Measurements from ENCODE around the gene ST7. TPM values are rescaled to one million over a fixed set of nuclear protein-coding genes. Genes with fewer than 3 reads are reported as not detected.

Gene ST7
- total RNA-seq, 2 experiments from 2014 or later = 5.7 to 6.2 TPM

DNA sequence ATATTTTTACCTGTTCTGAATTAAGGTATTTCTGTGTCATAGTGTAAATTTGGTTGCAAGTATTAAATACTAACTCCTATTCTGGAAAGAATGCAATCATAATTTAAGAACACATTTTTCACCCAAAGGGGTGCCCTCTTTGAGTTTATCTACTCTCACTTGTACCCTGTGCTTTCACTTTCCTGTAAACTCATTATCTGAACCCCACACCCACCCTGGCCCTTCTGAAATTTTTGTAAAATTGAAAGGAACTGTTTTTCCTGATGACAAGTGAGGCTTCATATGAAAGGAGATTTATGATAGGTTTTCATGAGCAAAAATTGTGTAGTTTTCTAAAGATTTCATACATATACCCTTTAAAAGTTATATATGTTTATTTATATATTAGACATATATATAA lies 235.1 kb downstream of the ST7 start:
- no peaks in the 10 kb centered on the region for H3K27me3 Mint-ChIP-seq
- no peaks in the 10 kb centered on the region for H3K4me1 Mint-ChIP-seq (ENCODE audit: low read depth)
- ChIA-PET CTCF (no interaction called here), POLR2A (no interaction called here)
- H3K36me3 Mint-ChIP-seq = peaks cover 6% of the 10 kb centered on the region
- H3K9me3 Mint-ChIP-seq = no peaks in the 10 kb centered on the region
- intact Hi-C loops (cut with micrococcal nuclease) = no loop called here
- no peak overlapping the region for H3K27ac Mint-ChIP-seq
- H3K4me3 Mint-ChIP-seq = no peak overlapping the region
- DNase-seq = no peak

DNA sequence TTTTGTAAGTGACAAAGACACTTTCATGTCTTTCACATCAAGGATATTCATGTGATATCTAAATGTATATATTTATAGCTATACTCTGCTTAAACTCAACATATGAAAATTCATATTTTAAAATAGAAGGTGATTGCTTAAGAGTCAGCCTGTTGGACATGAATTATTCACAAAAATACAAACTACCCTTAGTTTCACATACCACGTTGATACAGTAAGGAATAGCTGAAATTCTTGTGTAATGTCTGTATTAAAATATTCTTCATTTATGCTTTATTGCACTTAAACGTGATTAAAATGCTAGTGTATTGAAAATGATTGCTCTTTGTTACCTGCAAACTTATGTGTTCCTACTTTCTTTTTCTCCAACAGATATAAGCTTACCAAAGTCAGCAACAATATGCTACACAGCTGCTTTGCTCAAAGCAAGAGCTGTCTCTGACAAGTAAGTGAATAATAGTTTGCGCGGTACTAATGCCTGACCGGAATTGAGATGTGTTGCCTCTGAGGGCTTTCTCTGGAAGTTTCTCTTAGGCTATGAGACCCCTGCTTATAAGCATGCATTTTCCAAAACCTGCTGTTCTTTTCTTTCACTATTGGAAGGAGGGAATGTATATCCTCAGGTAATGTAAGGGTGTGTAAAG lies 235.8 kb downstream of the ST7 start:
- no peak overlapping the region for H3K4me3 Mint-ChIP-seq
- no peaks in the 10 kb centered on the region for H3K4me1 Mint-ChIP-seq (ENCODE audit: low read depth)
- CTCF ChIA-PET = no interaction called here
- DNase-seq = no peak
- H3K27me3 Mint-ChIP-seq = no peaks in the 10 kb centered on the region
- H3K9me3 Mint-ChIP-seq = no peaks in the 10 kb centered on the region
- H3K36me3 Mint-ChIP-seq = peaks cover 4% of the 10 kb centered on the region
- no peak overlapping the region for H3K27ac Mint-ChIP-seq
- intact Hi-C loops (cut with micrococcal nuclease) = no loop called here
- POLR2A ChIA-PET = no interaction called here

- Mint-ChIP-seq H3K27me3 (no peaks in the 10 kb centered on the region), H3K9me3 (no peaks in the 10 kb centered on the region), H3K36me3 (peaks cover 4% of the 10 kb centered on the region), H3K4me1 (ENCODE audit: low read depth) (no peaks in the 10 kb centered on the region), H3K4me3 (no peak overlapping the region), H3K27ac (no peak overlapping the region)
- DNase-seq = no peak
- ChIA-PET POLR2A (no interaction called here), CTCF (no interaction called here)
- intact Hi-C loops (cut with micrococcal nuclease) = no loop called here
Observed at GRCh38 chr7:117190104-117190503, 236.8 kb downstream of the ST7 start.

- no peak overlapping the region for H3K27ac Mint-ChIP-seq
- CTCF ChIA-PET = no interaction called here
- no peak for DNase-seq
- no peaks in the 10 kb centered on the region for H3K9me3 Mint-ChIP-seq
- POLR2A ChIA-PET = no interaction called here
- no peaks in the 10 kb centered on the region for H3K4me1 Mint-ChIP-seq (ENCODE audit: low read depth)
- H3K36me3 Mint-ChIP-seq = peaks cover 4% of the 10 kb centered on the region
- intact Hi-C loops (cut with micrococcal nuclease) = no loop called here
- no peak overlapping the region for H3K4me3 Mint-ChIP-seq
- H3K27me3 Mint-ChIP-seq = no peaks in the 10 kb centered on the region
Observed at GRCh38 chr7:117190746-117191435, 237.6 kb downstream of the ST7 start.

GRCh38 chr7:117192108-117192507 lies 238.8 kb downstream of the ST7 start:
- intact Hi-C loops (cut with micrococcal nuclease) = no loop called here

DNA sequence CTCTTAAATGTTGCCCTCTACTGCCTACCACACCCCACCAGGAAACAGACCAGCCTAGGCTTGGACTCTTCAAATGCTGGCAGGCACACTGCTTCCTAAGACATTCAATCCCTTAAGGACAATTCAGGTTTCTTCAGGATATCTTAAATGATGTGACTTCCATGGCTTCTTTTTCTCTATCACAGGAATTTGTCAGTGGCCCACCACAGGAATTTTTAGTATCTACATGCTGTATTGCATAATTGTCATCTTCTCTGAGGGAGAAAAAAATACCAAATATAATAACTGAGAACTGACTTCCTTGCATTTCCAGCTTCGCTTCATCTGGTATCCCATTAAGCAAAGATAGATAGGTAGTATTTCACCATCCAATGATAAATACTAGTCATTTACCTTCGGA lies 240.3 kb downstream of the ST7 start:
- Mint-ChIP-seq H3K27ac (no peak overlapping the region), H3K4me3 (no peak overlapping the region), H3K27me3 (no peaks in the 10 kb centered on the region), H3K4me1 (ENCODE audit: low read depth) (no peaks in the 10 kb centered on the region), H3K9me3 (no peaks in the 10 kb centered on the region), H3K36me3 (peaks cover 4% of the 10 kb centered on the region)
- no peak for DNase-seq
- ChIA-PET POLR2A (no interaction called here), CTCF (no interaction called here)
- intact Hi-C loops (cut with micrococcal nuclease) = no loop called here

More at GRCh38 chr7:117192108-117192507, 238.8 kb downstream of the ST7 start:
- Mint-ChIP-seq H3K4me1 (ENCODE audit: low read depth) (no peaks in the 10 kb centered on the region), H3K36me3 (peaks cover 4% of the 10 kb centered on the region), H3K27me3 (no peaks in the 10 kb centered on the region), H3K9me3 (no peaks in the 10 kb centered on the region), H3K27ac (no peak overlapping the region), H3K4me3 (no peak overlapping the region)
- POLR2A ChIA-PET = no interaction called here
- CTCF ChIA-PET = no interaction called here
- DNase-seq = no peak

DNA sequence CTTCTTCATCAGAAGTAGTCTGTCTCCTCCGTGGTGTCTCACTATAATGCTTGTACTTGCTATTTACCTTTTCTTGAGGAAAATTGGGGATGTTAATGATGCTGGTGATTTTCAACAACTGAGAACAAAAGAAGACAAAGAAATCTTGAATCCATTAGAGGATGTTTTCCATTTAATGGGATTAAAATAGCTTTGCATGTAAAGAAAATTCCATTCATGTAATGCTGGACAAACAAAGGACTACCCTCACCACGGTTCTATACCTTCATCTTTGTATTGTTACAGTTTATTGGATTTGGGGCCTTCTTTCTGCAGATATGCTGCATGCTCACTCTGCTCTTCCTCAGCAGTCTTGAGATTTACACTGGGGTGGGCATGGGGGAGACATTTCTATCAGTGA lies 241.1 kb downstream of the ST7 start:
- CTCF ChIA-PET = no interaction called here
- peaks cover 4% of the 10 kb centered on the region for H3K36me3 Mint-ChIP-seq
- H3K4me3 Mint-ChIP-seq = no peak overlapping the region
- no peak overlapping the region for H3K27ac Mint-ChIP-seq
- no peaks in the 10 kb centered on the region for H3K27me3 Mint-ChIP-seq
- intact Hi-C loops (cut with micrococcal nuclease) = no loop called here
- no peaks in the 10 kb centered on the region for H3K4me1 Mint-ChIP-seq (ENCODE audit: low read depth)
- no peaks in the 10 kb centered on the region for H3K9me3 Mint-ChIP-seq
- no peak for DNase-seq
- POLR2A ChIA-PET = no interaction called here

DNA sequence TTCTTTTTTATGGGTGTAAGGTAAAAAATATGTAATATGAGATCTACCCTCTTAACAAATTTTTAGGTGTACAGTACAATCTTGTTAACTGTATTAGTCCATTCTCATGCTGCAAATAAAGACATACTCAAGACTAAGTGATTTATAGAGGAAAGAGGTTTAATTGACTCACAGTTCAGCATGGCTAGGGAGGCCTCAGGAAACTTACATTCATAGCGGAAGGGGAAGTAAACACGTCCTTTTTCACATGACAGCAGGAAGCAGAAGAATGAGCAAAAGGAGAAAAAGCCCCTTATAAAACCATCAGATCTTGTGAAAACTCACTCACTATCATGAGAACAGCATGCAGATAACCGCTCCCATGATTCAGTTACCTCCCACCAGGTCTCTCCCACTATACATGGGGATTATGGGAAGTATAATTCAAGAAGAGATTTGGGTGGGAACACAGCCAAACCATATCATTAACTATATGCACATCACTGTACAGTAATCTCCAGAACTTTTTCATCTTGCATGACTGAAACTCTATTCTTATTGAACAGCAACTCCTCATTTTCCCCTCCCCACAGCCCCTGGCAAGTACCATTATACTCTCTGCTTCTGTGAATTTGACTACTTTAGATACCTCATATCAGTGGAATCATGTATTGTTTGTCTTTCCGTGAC lies 242.2 kb downstream of the ST7 start:
- CTCF ChIA-PET = no interaction called here
- no peak overlapping the region for H3K4me3 Mint-ChIP-seq
- H3K27ac Mint-ChIP-seq = no peak overlapping the region
- no peaks in the 10 kb centered on the region for H3K27me3 Mint-ChIP-seq
- DNase-seq = no peak
- no peaks in the 10 kb centered on the region for H3K36me3 Mint-ChIP-seq
- POLR2A ChIA-PET = no interaction called here
- intact Hi-C loops (cut with micrococcal nuclease) = no loop called here
- H3K9me3 Mint-ChIP-seq = no peaks in the 10 kb centered on the region
- no peaks in the 10 kb centered on the region for H3K4me1 Mint-ChIP-seq (ENCODE audit: low read depth)

- H3K27me3 Mint-ChIP-seq = no peaks in the 10 kb centered on the region
- ChIA-PET CTCF (interaction anchor here (1.0 kb wide), 1 partner anchor 13 kb away, joined by 6 read pairs; no protein-coding TSS in a partner anchor), POLR2A (no interaction called here)
- no peak overlapping the region for H3K4me3 Mint-ChIP-seq
- H3K9me3 Mint-ChIP-seq = no peaks in the 10 kb centered on the region
- DNase-seq = no peak
- intact Hi-C loops (cut with micrococcal nuclease) = no loop called here
- H3K27ac Mint-ChIP-seq = no peak overlapping the region
- no peaks in the 10 kb centered on the region for H3K36me3 Mint-ChIP-seq
- no peaks in the 10 kb centered on the region for H3K4me1 Mint-ChIP-seq (ENCODE audit: low read depth)
Observed at GRCh38 chr7:117200132-117200531, 246.8 kb downstream of the ST7 start.

- Mint-ChIP-seq H3K36me3 (no peaks in the 10 kb centered on the region), H3K27ac (no peak overlapping the region), H3K4me1 (ENCODE audit: low read depth) (no peaks in the 10 kb centered on the region), H3K9me3 (no peaks in the 10 kb centered on the region), H3K4me3 (no peak overlapping the region), H3K27me3 (no peaks in the 10 kb centered on the region)
- ChIA-PET POLR2A (no interaction called here), CTCF (interaction anchor here (1.0 kb wide), 1 partner anchor 12 kb away, joined by 6 read pairs; no protein-coding TSS in a partner anchor)
- no peak for DNase-seq
- intact Hi-C loops (cut with micrococcal nuclease) = no loop called here
Observed at GRCh38 chr7:117200786-117201458, 247.6 kb downstream of the ST7 start.

GRCh38 chr7:117202511-117202910 lies 249.2 kb downstream of the ST7 start:
- H3K36me3 Mint-ChIP-seq = no peaks in the 10 kb centered on the region
- CTCF ChIA-PET = interaction anchor here (2.1 kb wide), 1 partner anchor 10 kb away, joined by 7 read pairs; no protein-coding TSS in a partner anchor
- no peaks in the 10 kb centered on the region for H3K4me1 Mint-ChIP-seq (ENCODE audit: low read depth)
- no peaks in the 10 kb centered on the region for H3K9me3 Mint-ChIP-seq
- no peak overlapping the region for H3K4me3 Mint-ChIP-seq
- DNase-seq = no peak
- no peak overlapping the region for H3K27ac Mint-ChIP-seq
- no peaks in the 10 kb centered on the region for H3K27me3 Mint-ChIP-seq
- intact Hi-C loops (cut with micrococcal nuclease) = no loop called here
- POLR2A ChIA-PET = no interaction called here

GRCh38 chr7:117203205-117203604 lies 249.9 kb downstream of the ST7 start:
- no peak for DNase-seq
- no peak overlapping the region for H3K4me3 Mint-ChIP-seq
- no peak overlapping the region for H3K27ac Mint-ChIP-seq
- no peaks in the 10 kb centered on the region for H3K27me3 Mint-ChIP-seq
- H3K36me3 Mint-ChIP-seq = no peaks in the 10 kb centered on the region
- ChIA-PET CTCF (interaction anchor here (2.1 kb wide), 1 partner anchor 10 kb away, joined by 7 read pairs; no protein-coding TSS in a partner anchor), POLR2A (no interaction called here)
- intact Hi-C loops (cut with micrococcal nuclease) = no loop called here
- no peaks in the 10 kb centered on the region for H3K9me3 Mint-ChIP-seq
- no peaks in the 10 kb centered on the region for H3K4me1 Mint-ChIP-seq (ENCODE audit: low read depth)
